ENCODE measurements around the gene ART3.
"Not testable (repeated sequence)": the region's sequence is repeated elsewhere in the genome, so short reads cannot be mapped to it uniquely, and the experiment has no call there.

Gene ART3

GRCh38 chr4:76074468-76074867 lies at the start of gene ART3:
Gene ART3, plus strand, starts transcription at chr4:76074709. Its CDS starts 1,181 bp downstream, at chr4:76075890.
- no peak for DNase-seq

- DNase-seq: peak; percentile 15
Observed at GRCh38 chr4:76028350-76028765, 46.2 kb upstream of the ART3 start.

- no peak for DNase-seq
Observed at GRCh38 chr4:76029300-76029699, 45.2 kb upstream of the ART3 start.

- DNase-seq: no peak
Observed at GRCh38 chr4:76035141-76035540, 39.4 kb upstream of the ART3 start.

- DNase-seq: no peak
Observed at GRCh38 chr4:76035799-76036380, 38.6 kb upstream of the ART3 start, which contains the start of gene CXCL11. Gene CXCL11, minus strand, starts transcription at chr4:76036070. Its CDS starts 83 bp downstream, at chr4:76035987.

GRCh38 chr4:76036855-76037254 lies 37.7 kb upstream of the ART3 start:
- DNase-seq: no peak

- not testable (repeated sequence) for DNase-seq
Observed at GRCh38 chr4:76042241-76042998, 32.1 kb upstream of the ART3 start.

GRCh38 chr4:76043306-76043705 lies 31.2 kb upstream of the ART3 start:
- DNase-seq: not testable (repeated sequence)

- DNase-seq: not testable (repeated sequence)
Observed at GRCh38 chr4:76044686-76045085, 29.8 kb upstream of the ART3 start.

GRCh38 chr4:76049860-76050416 lies 24.6 kb upstream of the ART3 start:
- DNase-seq: not testable (repeated sequence)

- DNase-seq: not testable (repeated sequence)
Observed at GRCh38 chr4:76050560-76051050, 23.9 kb upstream of the ART3 start.

- DNase-seq: no peak
Observed at GRCh38 chr4:76053730-76054129, 20.8 kb upstream of the ART3 start.

GRCh38 chr4:76055016-76055415 lies 19.5 kb upstream of the ART3 start:
- no peak for DNase-seq

GRCh38 chr4:76055421-76055820 lies 19.1 kb upstream of the ART3 start:
- DNase-seq: no peak

- no peak for DNase-seq
Observed at GRCh38 chr4:76058302-76058701, 16.2 kb upstream of the ART3 start.

- DNase-seq: no peak
Observed at GRCh38 chr4:76058888-76059426, 15.6 kb upstream of the ART3 start.

GRCh38 chr4:76059750-76060149 lies 14.8 kb upstream of the ART3 start:
- no peak for DNase-seq

GRCh38 chr4:76060506-76060905 lies 14.0 kb upstream of the ART3 start:
- no peak for DNase-seq

- DNase-seq: no peak
Observed at GRCh38 chr4:76061421-76061820, 13.1 kb upstream of the ART3 start.

GRCh38 chr4:76061982-76062381 lies 12.5 kb upstream of the ART3 start:
- DNase-seq: no peak

- no peak for DNase-seq
Observed at GRCh38 chr4:76066546-76066945, 8.0 kb upstream of the ART3 start.

- DNase-seq: peak; percentile 62
Observed at GRCh38 chr4:76067652-76068286, 6.7 kb upstream of the ART3 start.

GRCh38 chr4:76072760-76073159 lies 1.7 kb upstream of the ART3 start:
- no peak for DNase-seq

Data from NCI-H1092 treated with DMSO at 0.1 percent for 48 hours (cell line).